Panc1 (cell line): ENCODE data around the gene RBP4. TPM values are rescaled to one million over a fixed set of nuclear protein-coding genes. Genes with fewer than 3 reads are reported as not detected.

ENCODE experiments used
- ATAC-seq: fragments of 200-7000 bp; cut with Tn5 transposase; 2 replicates; pipeline ENCODE4 v1.9.1; 2020; ENCODE audit warnings: mild to moderate bottlenecking, moderate library complexity
- BruUV-seq: library from RNA; stranded (reverse); fragments of 400-500 nt; replicated peaks from 2 replicates; lab custom pipeline; 2021; lab: Mats Ljungman, UMichigan
- CTCF ChIA-PET: fragments of 300-600 bp; sonication (Branson Sonifier 250); formaldehyde crosslinking; loops from one replicate; lab custom pipeline; 2022; ENCODE audit warnings: antibody characterized with exemption; lab: Charles Lee
- POLR2A ChIA-PET: fragments of 300-600 bp; sonication (Branson Sonifier 250); formaldehyde crosslinking; loops from one replicate; lab custom pipeline; 2022; ENCODE audit warnings: antibody characterized with exemption; lab: Charles Lee
- DNase-seq: peaks from one replicate; pipeline ENCODE4 v3.0.0-alpha.2; 2010; ENCODE audit warnings: low read depth, low spot score
- H3K27ac ChIP-seq: 2 replicates; pipeline ENCODE4 v1.5.1; 2011; ENCODE audit warnings: mild to moderate bottlenecking, low read length, inconsistent platforms
- H3K27me3 ChIP-seq: fragments of 200-500 bp; sonication (Bioruptor generic); 2 replicates; pipeline ENCODE4 v1.6.0; 2014; ENCODE audit warnings: low read length, inconsistent platforms; ENCODE audit not compliant: control insufficient read depth, insufficient read depth
- H3K36me3 ChIP-seq: fragments of 200-500 bp; sonication (Bioruptor generic); 2 replicates; pipeline ENCODE4 v1.5.1; 2014; ENCODE audit warnings: inconsistent platforms, mild to moderate bottlenecking, low read length, moderate library complexity; ENCODE audit not compliant: control insufficient read depth, insufficient read depth
- H3K4me1 ChIP-seq: 2 replicates; pipeline ENCODE4 v1.5.1; 2011; ENCODE audit warnings: inconsistent platforms, mild to moderate bottlenecking, low read length, moderate library complexity; ENCODE audit not compliant: control insufficient read depth, insufficient read depth
- H3K4me3 ChIP-seq, 2 experiments: 2 replicates each; pipeline ENCODE4 v1.5.1; 2011 to 2012; ENCODE audit warnings: low read depth in 2 of 2, low read length in 2 of 2, mild to moderate bottlenecking in 2 of 2, inconsistent platforms in 1 of 2, moderate library complexity in 1 of 2
- H3K9me3 ChIP-seq: fragments of 200-500 bp; sonication (Bioruptor generic); 2 replicates; pipeline ENCODE4 v1.5.1; 2014; ENCODE audit warnings: low read depth, mild to moderate bottlenecking, inconsistent platforms, low read length, moderate library complexity; ENCODE audit not compliant: control insufficient read depth, insufficient read depth
- CTCF ChIP-seq: fragments of 450-650 bp; IDR thresholded peaks from 2 replicates; pipeline ENCODE4 v1.5.1; 2017; ENCODE audit warnings: mild to moderate bottlenecking
- POLR2AphosphoS5 ChIP-seq: IDR thresholded peaks from 2 replicates; pipeline ENCODE4 v1.6.1; 2012; ENCODE audit warnings: mild to moderate bottlenecking, low read depth, low read length, moderate library complexity
- REST ChIP-seq, 2 experiments: IDR thresholded peaks; 2 replicates each; pipeline ENCODE4 v1.6.1; 2011 to 2012; ENCODE audit warnings: low read depth in 2 of 2, control low read depth in 1 of 2, low read length in 1 of 2, mild to moderate bottlenecking in 1 of 2, moderate library complexity in 1 of 2; ENCODE audit not compliant: insufficient read depth in 1 of 2
- SIN3A ChIP-seq: IDR thresholded peaks from 2 replicates; pipeline ENCODE4 v1.6.1; 2012; ENCODE audit warnings: low read depth, mild to moderate bottlenecking, low read length, moderate library complexity, borderline replicate concordance; ENCODE audit not compliant: insufficient read depth
- TCF7L2 ChIP-seq: IDR thresholded peaks from 2 replicates; pipeline ENCODE4 v1.6.1; 2011; ENCODE audit warnings: mild to moderate bottlenecking, low read depth, low read length, inconsistent platforms
- in situ Hi-C: cut with HindIII; loops from 2 replicates; pipeline ENCODE4 v1.10.0; 2016; ENCODE audit warnings: low sequenced_read_pairs, low pct_unique_long_range_greater_than_20kb
- intact Hi-C: fragments of 100-400 bp; cut with micrococcal nuclease; formaldehyde crosslinking; loops from one replicate; pipeline ENCODE4 v1.10.0; 2022; ENCODE audit not compliant: unreplicated experiment
- total RNA-seq: library from RNA; stranded (reverse); gene quantifications from one replicate; pipeline ENCODE4 v1.2.1, GENCODE V29; 2021; ENCODE audit not compliant: unreplicated experiment

The RBP4 gene
- total RNA-seq, 1 experiment from 2014 or later: 6.9 TPM

GRCh38 chr10:93595378-93596161 is 5.5 kb downstream of the RBP4 start:
- no peak overlapping the region for H3K4me3 ChIP-seq
- no peaks in the 10 kb centered on the region for H3K36me3 ChIP-seq
- no peaks in the 10 kb centered on the region for H3K9me3 ChIP-seq
- no peak overlapping the region for H3K27ac ChIP-seq
- POLR2A ChIA-PET: interaction anchor here (0.6 kb wide), 1 partner anchor 19 kb away, joined by 7 read pairs; no protein-coding TSS in a partner anchor
- no TSS peak for BruUV-seq
- intact Hi-C loops: no loop called here
- no peak for ATAC-seq
- no peaks in the 10 kb centered on the region for H3K27me3 ChIP-seq
- no peak for TF ChIP-seq POLR2AphosphoS5
- TF ChIP-seq CTCF: no peak
- no peak for TF ChIP-seq TCF7L2
- TF ChIP-seq REST (IDR thresholded peaks at IDR 0.05; ENCODE audit: insufficient read depth in 1 of 2, low read depth in 2 of 2, low read length in 1 of 2): no peak
- TF ChIP-seq SIN3A: no peak
- in situ Hi-C loops: no loop called here
- no peaks in the 10 kb centered on the region for H3K4me1 ChIP-seq
- CTCF ChIA-PET: interaction anchor here (0.6 kb wide), 2 partner anchors 84 to 560 kb away, joined by 3 to 6 read pairs; no protein-coding TSS in a partner anchor
- no peak for DNase-seq

GRCh38 chr10:93594518-93594917 is 6.5 kb downstream of the RBP4 start:
- no peak overlapping the region for H3K4me3 ChIP-seq
- in situ Hi-C loops: no loop called here
- no peaks in the 10 kb centered on the region for H3K36me3 ChIP-seq
- POLR2A ChIA-PET: no interaction called here
- intact Hi-C loops: no loop called here
- TF ChIP-seq CTCF: no peak
- TF ChIP-seq TCF7L2: no peak
- no peak for TF ChIP-seq REST (IDR thresholded peaks at IDR 0.05; ENCODE audit: insufficient read depth in 1 of 2, low read depth in 2 of 2, low read length in 1 of 2)
- TF ChIP-seq POLR2AphosphoS5: no peak
- TF ChIP-seq SIN3A: no peak
- no peaks in the 10 kb centered on the region for H3K27me3 ChIP-seq
- H3K9me3 ChIP-seq: no peaks in the 10 kb centered on the region
- no TSS peak for BruUV-seq
- DNase-seq (no peak), ATAC-seq (no peak)
- no peak overlapping the region for H3K27ac ChIP-seq
- no peaks in the 10 kb centered on the region for H3K4me1 ChIP-seq
- CTCF ChIA-PET: no interaction called here
